Ramos (cell line): ENCODE results near the gene MRM1.

Source experiments
- in situ Hi-C: fragments of 300-500 bp; cut with MboI; formaldehyde crosslinking; loops from one replicate; pipeline ENCODE4 v1.14.3; 2022; ENCODE audit warnings: low sequenced_read_pairs; ENCODE audit not compliant: unreplicated experiment

The MRM1 gene

DNA sequence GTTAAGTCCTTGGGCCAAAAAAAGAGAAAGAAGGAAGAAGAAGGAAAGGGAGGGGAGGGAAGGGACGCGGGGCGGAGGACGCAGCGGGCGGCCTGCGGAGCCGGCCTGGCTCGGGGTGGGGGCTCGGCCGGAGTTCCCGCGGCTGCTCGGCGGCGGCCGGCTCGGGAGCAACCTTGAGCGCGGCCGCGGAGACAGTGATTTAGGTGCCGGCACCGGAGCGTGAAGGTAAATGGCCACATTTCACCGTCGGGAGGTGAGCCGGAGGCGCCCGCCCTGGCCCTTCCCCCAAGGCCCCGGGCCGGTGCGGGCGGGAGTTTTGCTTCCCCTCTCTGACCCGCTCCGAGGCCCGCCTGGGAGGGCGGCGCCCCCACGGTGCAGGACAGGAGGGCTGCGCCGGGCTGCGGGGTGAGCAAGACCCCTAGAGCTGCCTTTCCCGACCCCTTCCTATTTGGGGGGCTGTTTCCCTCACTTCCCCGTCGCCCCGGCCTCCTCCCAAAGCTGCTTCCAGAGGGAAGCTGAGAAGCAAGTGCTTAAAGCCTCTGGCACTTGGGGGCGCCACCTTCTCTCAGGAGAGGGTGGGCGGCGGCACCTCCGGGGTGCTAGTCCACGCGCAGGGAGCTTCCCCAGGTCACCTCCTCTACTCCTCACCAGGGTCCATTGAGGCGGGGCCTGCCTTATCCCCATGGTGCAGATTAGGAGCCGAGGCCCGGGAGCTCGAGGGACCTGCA lies 56.5 kb downstream of the MRM1 start:
- in situ Hi-C loops = no loop called here
